GM12892 (cell line): Measurements from ENCODE around the gene TFEB.

Experiments used
- POLR2A ChIP-seq: IDR thresholded peaks from 2 replicates; pipeline ENCODE4 v1.6.1; 2011; ENCODE audit warnings: low read depth, low read length, control low read depth
- POLR2AphosphoS5 ChIP-seq: IDR thresholded peaks from 2 replicates; pipeline ENCODE4 v1.6.1; 2011; ENCODE audit warnings: low read depth, low read length, control low read depth
- TAF1 ChIP-seq: IDR thresholded peaks from 2 replicates; pipeline ENCODE4 v1.6.1; 2011; ENCODE audit warnings: low read depth, mild to moderate bottlenecking, control low read depth, low read length, borderline replicate concordance

- TF ChIP-seq TAF1, result no peak
- no peak for TF ChIP-seq POLR2AphosphoS5
- TF ChIP-seq POLR2A, result no peak
These were observed 55.0 kb downstream of the TFEB start for GRCh38 chr6:41680182-41680965.
